Endothelial cell of umbilical vein (primary cell): ENCODE measurements around the gene ZNF407. TPM values are rescaled to one million over a fixed set of nuclear protein-coding genes. Genes with fewer than 3 reads are reported as not detected.

Source experiments
- BruUV-seq: library from RNA; stranded (reverse); fragments of 400-500 nt; replicated peaks from 2 replicates; lab custom pipeline; 2021; lab: Mats Ljungman, UMichigan
- CTCF ChIA-PET: fragments of 300-600, 350-600 bp; sonication (Branson Sonifier 250); formaldehyde crosslinking; loops from one replicate; lab custom pipeline; 2021; ENCODE audit warnings: antibody characterized with exemption, inconsistent platforms; lab: Charles Lee
- POLR2A ChIA-PET: fragments of 300-600, 350-600 bp; sonication (Branson Sonifier 250); formaldehyde crosslinking; loops from one replicate; lab custom pipeline; 2021; ENCODE audit warnings: antibody characterized with exemption, inconsistent platforms; lab: Charles Lee
- DNase-seq: peaks from one replicate; pipeline ENCODE4 v3.0.0-alpha.2; 2011; ENCODE audit warnings: low read depth, low spot score
- FAIRE-seq: peaks from 2 replicates; lab custom pipeline; 2011; peaks lifted over from hg19 to GRCh38; lab: Jason Lieb, UNC
- H2AFZ ChIP-seq: 2 replicates; pipeline ENCODE4 v1.6.0; 2012; ENCODE audit warnings: low read depth, low read length, control low read depth, inconsistent platforms
- H3K27ac ChIP-seq: 2 replicates; pipeline ENCODE4 v1.5.1; 2011; ENCODE audit warnings: low read depth, mild to moderate bottlenecking, control low read depth, low read length, moderate library complexity; ENCODE audit not compliant: insufficient read depth
- H3K27me3 ChIP-seq, 2 experiments: 2 replicates each; pipeline versions ENCODE4 v1.6.0 to v1.6.1; 2011; ENCODE audit warnings: low read length in 2 of 2, mixed read lengths in 1 of 2; ENCODE audit not compliant: control insufficient read depth in 2 of 2, insufficient read depth in 2 of 2
- H3K36me3 ChIP-seq, 2 experiments: 2 replicates in 1 of 2; 3 replicates in 1 of 2; pipeline ENCODE4 v1.5.1; 2011; ENCODE audit warnings: low read length in 2 of 2, mild to moderate bottlenecking in 1 of 2, moderate library complexity in 1 of 2; ENCODE audit not compliant: control insufficient read depth in 2 of 2, insufficient read depth in 2 of 2; ENCODE audit errors: extremely low read depth in 1 of 2
- H3K4me1 ChIP-seq: 3 replicates; pipeline ENCODE4 v1.5.1; 2011; ENCODE audit warnings: mild to moderate bottlenecking, low read length; ENCODE audit not compliant: control insufficient read depth, insufficient read depth; ENCODE audit errors: extremely low read depth
- H3K4me2 ChIP-seq: 2 replicates; pipeline ENCODE4 v1.6.1; 2011; ENCODE audit warnings: low read length, control low read depth, mixed read lengths; ENCODE audit not compliant: insufficient read depth
- H3K4me3 ChIP-seq, 3 experiments: fragments of 200-600 bp in 1 of 3; sonication (generic), shearing (Covaris generic) in 1 of 3; replicated peaks in 1 of 3; 2 replicates each; pipeline ENCODE4 v1.5.1; 2011 to 2016; ENCODE audit warnings: control low read depth in 3 of 3, low read length in 3 of 3, mild to moderate bottlenecking in 2 of 3, inconsistent platforms in 1 of 3, low read depth in 1 of 3, moderate library complexity in 1 of 3; ENCODE audit not compliant: insufficient read depth in 1 of 3
- H3K79me2 ChIP-seq: 2 replicates; pipeline ENCODE4 v1.6.0; 2012; ENCODE audit warnings: low read length, inconsistent platforms; ENCODE audit not compliant: control insufficient read depth, insufficient read depth
- H3K9ac ChIP-seq: replicated peaks from 2 replicates; pipeline ENCODE3; 2011; ENCODE audit warnings: low read length, control low read depth; ENCODE audit not compliant: insufficient read depth; ENCODE audit errors: extremely low read depth
- H3K9me1 ChIP-seq: replicated peaks from 3 replicates; pipeline ENCODE4 v1.6.0; 2011; ENCODE audit warnings: mild to moderate bottlenecking, low read length; ENCODE audit not compliant: control insufficient read depth, insufficient read depth; ENCODE audit errors: extremely low read depth
- H3K9me3 ChIP-seq: replicated peaks from 2 replicates; pipeline ENCODE4 v1.5.1; 2012; ENCODE audit warnings: low read length, inconsistent platforms; ENCODE audit not compliant: control insufficient read depth, insufficient read depth
- H4K20me1 ChIP-seq: replicated peaks from 2 replicates; pipeline ENCODE3; 2011; ENCODE audit warnings: mild to moderate bottlenecking, low read length; ENCODE audit not compliant: control insufficient read depth, insufficient read depth; ENCODE audit errors: extremely low read depth
- CTCF ChIP-seq, 2 donors: IDR thresholded peaks; 1 replicate in 1 of 2; 2 replicates in 1 of 2; pipeline ENCODE4 v1.5.1; 2011; ENCODE audit warnings: low read length in 2 of 2, mild to moderate bottlenecking in 2 of 2, moderate library complexity in 2 of 2, control low read depth in 1 of 2, inconsistent platforms in 1 of 2, low read depth in 1 of 2; ENCODE audit not compliant: insufficient read depth in 1 of 2; ENCODE audit errors: extremely low read depth in 1 of 2
- EZH2 ChIP-seq: IDR thresholded peaks from 2 replicates; pipeline ENCODE4 v1.6.1; 2012; ENCODE audit warnings: borderline replicate concordance, low read depth, mild to moderate bottlenecking, moderate library complexity, low read length, inconsistent platforms; ENCODE audit not compliant: severe bottlenecking
- FOS ChIP-seq: IDR thresholded peaks from 2 replicates; pipeline ENCODE4 v1.6.1; 2011; ENCODE audit warnings: mild to moderate bottlenecking, low read length, moderate library complexity, borderline replicate concordance; ENCODE audit not compliant: insufficient read depth
- GATA2 ChIP-seq: IDR thresholded peaks from 2 replicates; pipeline ENCODE4 v1.7.0; 2011; ENCODE audit warnings: low read depth, mild to moderate bottlenecking, moderate library complexity, mixed read lengths, low read length; ENCODE audit not compliant: insufficient read length, insufficient read depth
- JUN ChIP-seq: IDR thresholded peaks from 2 replicates; pipeline ENCODE4 v1.6.1; 2011; ENCODE audit warnings: borderline replicate concordance, low read depth; ENCODE audit not compliant: insufficient read length, insufficient read depth
- MAX ChIP-seq: IDR thresholded peaks from 2 replicates; pipeline ENCODE4 v1.6.1; 2011; ENCODE audit not compliant: insufficient read depth, insufficient read length
- MYC ChIP-seq: IDR thresholded peaks from one replicate; pipeline ENCODE4 v1.6.1; 2011; ENCODE audit warnings: mild to moderate bottlenecking, low read depth, low read length
- POLR2A ChIP-seq: IDR thresholded peaks from 2 replicates; pipeline ENCODE4 v1.6.1; 2012; ENCODE audit warnings: low read depth, mild to moderate bottlenecking, control low read depth, low read length
- POLR2AphosphoS5 ChIP-seq: IDR thresholded peaks from 2 replicates; pipeline ENCODE4 v1.6.1; 2012; ENCODE audit warnings: low read depth, mild to moderate bottlenecking, control low read depth, low read length, moderate library complexity; ENCODE audit not compliant: insufficient read depth
- dilution Hi-C: fragments of 300-500 bp; cut with MboI; formaldehyde crosslinking; loops from one replicate; pipeline ENCODE4 v1.15.0; 2019; ENCODE audit warnings: low sequenced_read_pairs; ENCODE audit not compliant: extremely low pct_ligation_motif_present
- intact Hi-C: fragments of 100-400 bp; cut with micrococcal nuclease; formaldehyde crosslinking; loops from one replicate; pipeline ENCODE4 v1.10.0; 2022
- polyA plus RNA-seq, 4 experiments: library from polyadenylated mRNA; depleted of rRNA in 3 of 4; stranded (reverse) in 3 of 4; unstranded in 1 of 4; fragments of >200 nt; gene quantifications; 2 replicates each; pipeline versions ENCODE4 v1.2.1 to v1.2.3, GENCODE V29; 2011 to 2012; ENCODE audit warnings: missing spikeins in 1 of 4
- total RNA-seq: library from RNA; stranded (reverse); gene quantifications from 2 replicates; pipeline ENCODE4 v1.2.3, GENCODE V29; 2021

ZNF407 gene
- total and polyA plus RNA-seq, 2 donors (not counting 3 experiments of a cell fraction or from before 2014, with no cell fraction given) = 3.8 to 20.1 TPM

- Histone ChIP-seq H3K9ac (no peak overlapping the region), H3K4me1 (no peaks in the 10 kb centered on the region), H4K20me1 (no peaks in the 10 kb centered on the region), H3K4me3 (no peak overlapping the region), H3K4me2 (no peak overlapping the region), H2AFZ (no peak overlapping the region), H3K9me3 (no peaks in the 10 kb centered on the region), H3K27me3 (no peaks in the 10 kb centered on the region), H3K79me2 (no peaks in the 10 kb centered on the region), H3K27ac (no peak overlapping the region), H3K36me3 (no peaks in the 10 kb centered on the region), H3K9me1 (no peaks in the 10 kb centered on the region)
- TF ChIP-seq MYC (no peak), CTCF (IDR thresholded peaks at IDR 0.05; ENCODE audit: extremely low read depth in 1 of 2, insufficient read depth in 1 of 2, low read depth in 1 of 2, low read length in 2 of 2) (no peak), GATA2 (no peak), POLR2AphosphoS5 (no peak), JUN (no peak), EZH2 (no peak), POLR2A (no peak), FOS (no peak), MAX (no peak)
- dilution Hi-C loops (no loop called here), intact Hi-C loops (loop anchor here (5.0 kb wide), 1 partner anchor 140 kb away; no protein-coding TSS in a partner anchor)
- no TSS peak for BruUV-seq
- FAIRE-seq = no peak
- DNase-seq = no peak
- ChIA-PET POLR2A (no interaction called here), CTCF (no interaction called here)
Measured at GRCh38 chr18:75037689-75037955, 440.0 kb downstream of the ZNF407 start.
